K562 (cell line): ENCODE data around the gene PDE1A. TPM values are rescaled to one million over a fixed set of nuclear protein-coding genes. Genes with fewer than 3 reads are reported as not detected.

Source experiments
- ATAC-seq: fragments of 200-7000 bp; cut with Tn5 transposase; 3 replicates; pipeline ENCODE4 v1.9.1; 2020; ENCODE audit warnings: moderate library complexity
- BruUV-seq: library from RNA; stranded (reverse); fragments of 400-500 nt; replicated peaks from 2 replicates; lab custom pipeline; 2021; lab: Mats Ljungman, UMichigan
- CTCF ChIA-PET: fragments of 300-600 bp; formaldehyde crosslinking; extraction: SDS; loops from one replicate; lab custom pipeline; 2021; ENCODE audit warnings: low intra/inter-chr PET ratio; lab: Yijun Ruan, JAX
- POLR2A ChIA-PET: fragments of 300-600, 350-650 bp; sonication (Branson Sonifier 250); formaldehyde crosslinking; extraction: SDS; loops from one replicate; lab custom pipeline; 2021; ENCODE audit warnings: antibody characterized with exemption, inconsistent platforms; lab: Yijun Ruan, JAX
- DNase-seq, 4 experiments: peaks; one replicate each; pipeline versions ENCODE4 v3.0.0 to v3.0.0-alpha.2; 2011 to 2018; ENCODE audit warnings: low spot score in 3 of 4, mixed read lengths in 3 of 4; ENCODE audit errors: extremely low read depth in 1 of 4
- FAIRE-seq: peaks from 2 replicates; lab custom pipeline; 2011; peaks lifted over from hg19 to GRCh38; lab: Jason Lieb, UNC
- H2AFZ ChIP-seq: 2 replicates; pipeline ENCODE4 v1.6.0; 2011; ENCODE audit warnings: low read depth, low read length, control low read depth, inconsistent platforms
- H3K27ac ChIP-seq: fragments of 200-600 bp; 3 replicates; pipeline ENCODE4 v1.8.0; 2011; ENCODE audit warnings: low read depth, mild to moderate bottlenecking, control low read depth, inconsistent platforms, low read length, moderate library complexity, mixed read lengths; ENCODE audit errors: extremely low read depth
- H3K27me3 ChIP-seq, 2 experiments: fragments of 300-600 bp in 1 of 2; 2 replicates in 1 of 2; 3 replicates in 1 of 2; pipeline versions ENCODE4 v1.6.0 to v1.8.0; 2011; ENCODE audit warnings: inconsistent platforms in 2 of 2, low read length in 2 of 2, mild to moderate bottlenecking in 1 of 2, mixed read lengths in 1 of 2, moderate library complexity in 1 of 2; ENCODE audit not compliant: control insufficient read depth in 2 of 2, insufficient read depth in 2 of 2
- H3K36me3 ChIP-seq: fragments of 300-600 bp; 3 replicates; pipeline ENCODE4 v1.8.0; 2011; ENCODE audit warnings: mild to moderate bottlenecking, low read length, inconsistent platforms; ENCODE audit not compliant: control insufficient read depth, insufficient read depth
- H3K4me1 ChIP-seq, 2 experiments: fragments of 200-600 bp in 1 of 2; replicated peaks in 1 of 2; 2 replicates in 1 of 2; 3 replicates in 1 of 2; pipeline versions ENCODE4 v1.5.1 to v1.8.0; 2011; ENCODE audit warnings: inconsistent platforms in 2 of 2, low read length in 2 of 2, mild to moderate bottlenecking in 1 of 2, mixed read lengths in 1 of 2, moderate library complexity in 1 of 2; ENCODE audit not compliant: control insufficient read depth in 2 of 2, insufficient read depth in 2 of 2
- H3K4me2 ChIP-seq: 2 replicates; pipeline ENCODE4 v1.6.1; 2011; ENCODE audit warnings: low read length, control low read depth, inconsistent platforms, mixed read lengths; ENCODE audit not compliant: insufficient read depth
- H3K4me3 ChIP-seq: fragments of 200-600 bp; sonication (generic), shearing (Covaris generic); 2 replicates; pipeline ENCODE4 v1.5.1; 2016; ENCODE audit warnings: control low read depth, inconsistent platforms
- H3K79me2 ChIP-seq: fragments of 200-600 bp; 3 replicates; pipeline ENCODE4 v1.8.0; 2011; ENCODE audit warnings: low read length, inconsistent platforms; ENCODE audit not compliant: control insufficient read depth, insufficient read depth
- H3K9ac ChIP-seq, 2 experiments: 2 replicates each; pipeline versions ENCODE4 v1.6.0 to v1.6.1; 2011; ENCODE audit warnings: low read depth in 2 of 2, low read length in 2 of 2, control low read depth in 1 of 2, inconsistent platforms in 1 of 2, mild to moderate bottlenecking in 1 of 2, mixed read lengths in 1 of 2; ENCODE audit not compliant: insufficient read depth in 1 of 2
- H3K9me1 ChIP-seq: one replicate; pipeline ENCODE4 v1.6.0; 2011; ENCODE audit warnings: inconsistent platforms, mild to moderate bottlenecking, low read length, moderate library complexity; ENCODE audit not compliant: control insufficient read depth, insufficient read depth
- H3K9me3 ChIP-seq: replicated peaks from 2 replicates; pipeline ENCODE4 v1.5.1; 2011; ENCODE audit warnings: low read depth, low read length, inconsistent platforms; ENCODE audit not compliant: control insufficient read depth, insufficient read depth
- H4K20me1 ChIP-seq: replicated peaks from 2 replicates; pipeline ENCODE4 v1.6.1; 2011; ENCODE audit warnings: low read length, inconsistent platforms, mixed read lengths; ENCODE audit not compliant: control insufficient read depth, insufficient read depth
- MTA3 ChIP-seq: fragments of 450-650 bp; formaldehyde crosslinking; IDR thresholded peaks from 2 replicates; pipeline ENCODE4 v1.6.1; 2017; ENCODE audit warnings: mild to moderate bottlenecking, borderline replicate concordance
- NELFE ChIP-seq: IDR thresholded peaks from 2 replicates; pipeline ENCODE4 v1.6.1; 2011; ENCODE audit warnings: mild to moderate bottlenecking; ENCODE audit not compliant: insufficient read depth, insufficient read length
- PRDM10 ChIP-seq: fragments of 450-650 bp; IDR thresholded peaks from 2 replicates; pipeline ENCODE4 v1.6.1; 2018; ENCODE audit not compliant: partially characterized antibody
- SFPQ ChIP-seq: fragments of 200-400 bp; formaldehyde crosslinking; IDR thresholded peaks from 2 replicates; pipeline ENCODE4 v1.6.1; 2017; ENCODE audit warnings: mild to moderate bottlenecking, low read depth, low read length, moderate library complexity
- TCFL5 ChIP-seq: fragments of 250-450 bp; sonication (Bioruptor Pico); conservative IDR thresholded peaks from 2 replicates; pipeline ENCODE4 v1.6.1; 2021; ENCODE audit warnings: mild to moderate bottlenecking, moderate library complexity, matching md5 sums
- TEAD1 ChIP-seq, 2 experiments: fragments of 450-650 bp in 1 of 2; sonication (generic) in 1 of 2; formaldehyde crosslinking; IDR thresholded peaks; 2 replicates each; pipeline versions ENCODE4 v1.4.0 to v1.8.0; 2020 to 2022; ENCODE audit warnings: mild to moderate bottlenecking in 2 of 2, missing genetic modification reagents in 1 of 2
- ZNF785 ChIP-seq: fragments of 250-450 bp; sonication (Bioruptor Pico); IDR thresholded peaks from 2 replicates; pipeline ENCODE4 v1.4.0; 2020; ENCODE audit warnings: mild to moderate bottlenecking
- in situ Hi-C: fragments of 300-500 bp; cut with MboI; formaldehyde crosslinking; loops from 4 replicates; pipeline ENCODE4 v1.15.0; 2018; ENCODE audit warnings: inconsistent platforms, mixed read lengths
- intact Hi-C: fragments of 100-400 bp; cut with micrococcal nuclease; formaldehyde crosslinking; loops from 2 replicates; pipeline ENCODE4 v1.14.2; 2022
- polyA plus RNA-seq, 8 experiments: library from polyadenylated mRNA; depleted of rRNA in 4 of 8; stranded (reverse) in 5 of 8; unstranded in 3 of 8; fragments of >200 nt; fragmentation: Nextera tagmentation in 2 of 8; fragmentation: Illumina TruSeq in 1 of 8; extraction: Ambion mirVana in 2 of 8; extraction: Trizol in 1 of 8; gene quantifications; 2 replicates each; pipeline versions ENCODE4 v1.2.1 to v1.2.3, GENCODE V29; 2011 to 2014; ENCODE audit warnings: inconsistent platforms in 1 of 8, missing spikeins in 1 of 8
- total RNA-seq, 7 experiments: library from RNA; depleted of rRNA in 6 of 7; stranded (reverse); fragments of >200 nt in 6 of 7; fragmentation: Illumina TruSeq in 2 of 7; extraction: Trizol in 2 of 7; gene quantifications; 2 replicates each; pipeline versions ENCODE4 v1.2.1 to v1.2.3, GENCODE V29; 2011 to 2021; ENCODE audit warnings: low replicate concordance in 1 of 7
- TF ChIP-seq, protein P1 (sequence below): fragments of 450-650 bp; formaldehyde crosslinking; IDR thresholded peaks from 2 replicates; pipeline ENCODE4 v1.4.0; 2020; ENCODE audit warnings: mild to moderate bottlenecking, mixed read lengths

Gene PDE1A
- total and polyA plus RNA-seq, 9 of the 15 experiments (the other 6 are each of a cell fraction or from before 2014, with no cell fraction given) = 0.14 to 0.91 (median 0.32) TPM

GRCh38 chr2:182197529-182197928 lies 229.3 kb downstream of the PDE1A start:
- H3K9me3 ChIP-seq = no peaks in the 10 kb centered on the region
- intact Hi-C loops = no loop called here
- H3K4me2 ChIP-seq = no peak overlapping the region
- H3K9me1 ChIP-seq = no peaks in the 10 kb centered on the region
- DNase-seq = no peak
- H3K4me1 ChIP-seq = no peaks in the 10 kb centered on the region
- H2AFZ ChIP-seq = no peak overlapping the region
- H3K27me3 ChIP-seq = no peaks in the 10 kb centered on the region
- no peak for ATAC-seq
- H3K79me2 ChIP-seq = no peaks in the 10 kb centered on the region
- no peak overlapping the region for H3K27ac ChIP-seq
- H3K9ac ChIP-seq = no peak overlapping the region
- no peak for FAIRE-seq
- ChIA-PET POLR2A (no interaction called here), CTCF (no interaction called here)
- H4K20me1 ChIP-seq = no peaks in the 10 kb centered on the region
- in situ Hi-C loops = no loop called here
- TF ChIP-seq NELFE (no peak), TCFL5 (CRISPR knock-in tag) (no peak), SFPQ (no peak), MTA3 (no peak), ZNF785 (CRISPR knock-in tag) (no peak), PRDM10 (no peak), TEAD1 (CRISPR knock-in tag; IDR thresholded peaks at IDR 0.05) (no peak)
- TF ChIP-seq, protein P1, sequence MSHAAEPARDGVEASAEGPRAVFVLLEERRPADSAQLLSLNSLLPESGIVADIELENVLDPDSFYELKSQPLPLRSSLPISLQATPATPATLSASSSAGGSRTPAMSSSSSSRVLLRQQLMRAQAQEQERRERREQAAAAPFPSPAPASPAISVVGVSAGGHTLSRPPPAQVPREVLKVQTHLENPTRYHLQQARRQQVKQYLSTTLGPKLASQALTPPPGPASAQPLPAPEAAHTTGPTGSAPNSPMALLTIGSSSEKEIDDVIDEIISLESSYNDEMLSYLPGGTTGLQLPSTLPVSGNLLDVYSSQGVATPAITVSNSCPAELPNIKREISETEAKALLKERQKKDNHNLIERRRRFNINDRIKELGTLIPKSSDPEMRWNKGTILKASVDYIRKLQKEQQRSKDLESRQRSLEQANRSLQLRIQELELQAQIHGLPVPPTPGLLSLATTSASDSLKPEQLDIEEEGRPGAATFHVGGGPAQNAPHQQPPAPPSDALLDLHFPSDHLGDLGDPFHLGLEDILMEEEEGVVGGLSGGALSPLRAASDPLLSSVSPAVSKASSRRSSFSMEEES = peak; percentile 50
- no TSS peak for BruUV-seq
- no peak overlapping the region for H3K4me3 ChIP-seq
- H3K36me3 ChIP-seq = no peaks in the 10 kb centered on the region
